RWPE2 (cell line): ENCODE data around the gene KLHL33.

Experiments
- ATAC-seq: fragments of 200-7000 bp; cut with Tn5 transposase; 3 replicates; pipeline ENCODE4 v1.9.1; 2021; ENCODE audit warnings: low read depth
- DNase-seq: peaks from one replicate; pipeline ENCODE4 v3.0.0-alpha.2; 2020; ENCODE audit warnings: low spot score
- H3K27ac ChIP-seq: fragments of 450-650 bp; 2 replicates; pipeline ENCODE4 v1.5.1; 2017; ENCODE audit warnings: mild to moderate bottlenecking; ENCODE audit not compliant: poor library complexity, severe bottlenecking
- H3K27me3 ChIP-seq: fragments of 250-450 bp; sonication (Bioruptor Pico); 2 replicates; pipeline ENCODE4 v1.5.1; 2021; ENCODE audit warnings: mild to moderate bottlenecking, moderate library complexity; ENCODE audit not compliant: insufficient read depth, poor library complexity, severe bottlenecking
- H3K36me3 ChIP-seq: fragments of 250-450 bp; sonication (Bioruptor Pico); 2 replicates; pipeline ENCODE4 v1.5.1; 2020; ENCODE audit warnings: low read depth, mild to moderate bottlenecking, moderate library complexity
- H3K4me1 ChIP-seq: fragments of 250-450 bp; sonication (Bioruptor Pico); 2 replicates; pipeline ENCODE4 v1.5.1; 2021; ENCODE audit warnings: mild to moderate bottlenecking, moderate library complexity; ENCODE audit not compliant: insufficient read depth, poor library complexity, severe bottlenecking
- H3K4me3 ChIP-seq: fragments of 250-450 bp; sonication (Bioruptor Pico); 2 replicates; pipeline ENCODE4 v1.5.1; 2021; ENCODE audit warnings: mild to moderate bottlenecking, moderate library complexity; ENCODE audit not compliant: severe bottlenecking
- H3K9me3 ChIP-seq: fragments of 250-450 bp; sonication (Bioruptor Pico); 2 replicates; pipeline ENCODE4 v1.5.1; 2021; ENCODE audit warnings: mild to moderate bottlenecking, moderate library complexity; ENCODE audit not compliant: severe bottlenecking
- CTCF ChIP-seq: fragments of 450-650 bp; IDR thresholded peaks from one replicate; pipeline ENCODE4 v1.5.1; 2017; ENCODE audit warnings: mild to moderate bottlenecking, moderate library complexity; ENCODE audit not compliant: poor library complexity, severe bottlenecking

Gene KLHL33

GRCh38 chr14:20427231-20428009 lies 8.5 kb downstream of the KLHL33 start:
- DNase-seq (no peak), ATAC-seq (peak; percentile 93)
- Histone ChIP-seq H3K9me3 (no peaks in the 10 kb centered on the region), H3K4me1 (peaks cover 5% of the 10 kb centered on the region), H3K4me3 (no peak overlapping the region), H3K27ac (peak overlapping the region; percentile 19), H3K36me3 (no peaks in the 10 kb centered on the region), H3K27me3 (no peaks in the 10 kb centered on the region)
- no peak for TF ChIP-seq CTCF

- Histone ChIP-seq H3K27ac (no peak overlapping the region), H3K4me3 (no peak overlapping the region), H3K9me3 (no peaks in the 10 kb centered on the region), H3K4me1 (peaks cover 5% of the 10 kb centered on the region), H3K36me3 (no peaks in the 10 kb centered on the region), H3K27me3 (no peaks in the 10 kb centered on the region)
- no peak for TF ChIP-seq CTCF
- no peak for ATAC-seq
- DNase-seq: no peak
Measured at GRCh38 chr14:20424851-20425250, 11.1 kb downstream of the KLHL33 start.

GRCh38 chr14:20422886-20423285 lies 13.1 kb downstream of the KLHL33 start:
- Histone ChIP-seq H3K4me1 (peaks cover 5% of the 10 kb centered on the region), H3K27ac (no peak overlapping the region), H3K27me3 (no peaks in the 10 kb centered on the region), H3K4me3 (no peak overlapping the region), H3K9me3 (no peaks in the 10 kb centered on the region), H3K36me3 (no peaks in the 10 kb centered on the region)
- TF ChIP-seq CTCF: no peak
- ATAC-seq (no peak), DNase-seq (no peak)

GRCh38 chr14:20421267-20421666 lies 14.7 kb downstream of the KLHL33 start:
- H3K27me3 ChIP-seq: no peaks in the 10 kb centered on the region
- H3K4me3 ChIP-seq: no peak overlapping the region
- ATAC-seq: no peak
- H3K4me1 ChIP-seq: no peaks in the 10 kb centered on the region
- no peak for DNase-seq
- H3K36me3 ChIP-seq: no peaks in the 10 kb centered on the region
- no peak overlapping the region for H3K27ac ChIP-seq
- no peak for TF ChIP-seq CTCF
- H3K9me3 ChIP-seq: no peaks in the 10 kb centered on the region

GRCh38 chr14:20419419-20419818 lies 16.5 kb downstream of the KLHL33 start:
- no peak for TF ChIP-seq CTCF
- Histone ChIP-seq H3K27ac (no peak overlapping the region), H3K4me1 (no peaks in the 10 kb centered on the region), H3K36me3 (no peaks in the 10 kb centered on the region), H3K27me3 (no peaks in the 10 kb centered on the region), H3K9me3 (no peaks in the 10 kb centered on the region), H3K4me3 (no peak overlapping the region)
- no peak for ATAC-seq
- no peak for DNase-seq
